OCI-LY7 (cell line): ENCODE data around the gene RAPH1. TPM values are rescaled to one million over a fixed set of nuclear protein-coding genes. Genes with fewer than 3 reads are reported as not detected.

Experiments
- BruUV-seq: library from RNA; stranded (reverse); fragments of 400-500 nt; replicated peaks from 2 replicates; lab custom pipeline; 2021; lab: Mats Ljungman, UMichigan
- CTCF ChIA-PET: fragments of 300-600 bp; sonication (Branson Sonifier 250); formaldehyde crosslinking; loops from one replicate; lab custom pipeline; 2022; ENCODE audit warnings: antibody characterized with exemption; ENCODE audit not compliant: unreplicated experiment; lab: Charles Lee
- POLR2A ChIA-PET: fragments of 300-600 bp; sonication (Branson Sonifier 250); formaldehyde crosslinking; loops from one replicate; lab custom pipeline; 2022; ENCODE audit warnings: antibody characterized with exemption; lab: Charles Lee
- DNase-seq: peaks from one replicate; pipeline ENCODE4 v3.0.0-alpha.2; 2015; ENCODE audit warnings: low spot score
- H2AFZ ChIP-seq: fragments of 200-600 bp; sonication (generic), shearing (Covaris generic); 2 replicates; pipeline ENCODE4 v1.6.1; 2014; ENCODE audit warnings: mild to moderate bottlenecking, antibody characterized with exemption, low read length, moderate library complexity
- H3K27ac ChIP-seq: fragments of 200-600 bp; sonication (generic); 2 replicates; pipeline ENCODE4 v1.5.1; 2014; ENCODE audit warnings: mixed run types, low read depth, mild to moderate bottlenecking, moderate library complexity, low read length, inconsistent platforms; ENCODE audit not compliant: poor library complexity, severe bottlenecking
- H3K36me3 ChIP-seq: fragments of 200-600 bp; sonication (generic); 2 replicates; pipeline ENCODE4 v1.6.1; 2014; ENCODE audit warnings: mild to moderate bottlenecking, antibody characterized with exemption, low read length, moderate library complexity, mixed read lengths; ENCODE audit not compliant: insufficient read depth
- H3K4me1 ChIP-seq: fragments of 200-600 bp; sonication (generic); 2 replicates; pipeline ENCODE4 v1.5.1; 2014; ENCODE audit warnings: mild to moderate bottlenecking, low read length; ENCODE audit not compliant: insufficient read depth, poor library complexity, severe bottlenecking
- H3K4me2 ChIP-seq: fragments of 200-600 bp; sonication (generic); 2 replicates; pipeline ENCODE4 v1.6.1; 2014; ENCODE audit warnings: mild to moderate bottlenecking, low read length
- H3K4me3 ChIP-seq: fragments of 200-600 bp; sonication (generic); 2 replicates; pipeline ENCODE4 v1.5.1; 2014; ENCODE audit warnings: mild to moderate bottlenecking, low read depth, low read length; ENCODE audit not compliant: poor library complexity, severe bottlenecking
- H3K79me2 ChIP-seq: fragments of 200-600 bp; sonication (generic); 2 replicates; pipeline ENCODE4 v1.6.1; 2016; ENCODE audit warnings: low read depth, mild to moderate bottlenecking, low read length, moderate library complexity, mixed read lengths; ENCODE audit not compliant: insufficient read depth
- H3K9me2 ChIP-seq: fragments of 200-600 bp; sonication (generic); 2 replicates; pipeline ENCODE4 v1.6.1; 2016; ENCODE audit warnings: mild to moderate bottlenecking, low read length, mixed read lengths; ENCODE audit not compliant: insufficient read depth
- H3K9me3 ChIP-seq: fragments of 200-600 bp; sonication (generic); 2 replicates; pipeline ENCODE4 v1.6.1; 2014; ENCODE audit warnings: mild to moderate bottlenecking, mixed run types, low read length, mixed read lengths
- H4K20me1 ChIP-seq: fragments of 200-600 bp; sonication (generic); 2 replicates; pipeline ENCODE4 v1.6.1; 2014; ENCODE audit warnings: mild to moderate bottlenecking, antibody characterized with exemption, low read length, moderate library complexity, mixed read lengths; ENCODE audit not compliant: insufficient read depth
- EZH2phosphoT487 ChIP-seq: fragments of 200-600 bp; sonication (generic); IDR thresholded peaks from 2 replicates; pipeline ENCODE4 v1.6.1; 2018; ENCODE audit warnings: low read depth, borderline replicate concordance, mild to moderate bottlenecking, mixed run types, antibody characterized with exemption, low read length, moderate library complexity, mixed read lengths
- intact Hi-C: fragments of 100-400 bp; cut with micrococcal nuclease; formaldehyde crosslinking; loops from one replicate; pipeline ENCODE4 v1.10.0; 2022; ENCODE audit not compliant: unreplicated experiment
- total RNA-seq, 2 experiments: library from RNA; depleted of rRNA in 1 of 2; stranded (reverse); fragments of >200 nt in 1 of 2; shearing (Covaris generic) in 1 of 2; gene quantifications; 2 replicates each; pipeline ENCODE4 v1.2.3, GENCODE V29; 2014 to 2022
- TF ChIP-seq, protein P1 (sequence below): fragments of 200-600 bp; sonication (generic); conservative IDR thresholded peaks from 2 replicates; pipeline ENCODE4 v1.5.1; 2014; ENCODE audit warnings: mild to moderate bottlenecking, antibody characterized with exemption, low read length, moderate library complexity, mixed read lengths

RAPH1 gene
- total RNA-seq, 2 experiments from 2014 or later, result 4.0 to 21.5 TPM

- no peaks in the 10 kb centered on the region for H3K79me2 ChIP-seq
- ChIA-PET CTCF (no interaction called here), POLR2A (interaction anchor here (0.5 to 0.8 kb wide), 5 partner anchors 30 to 264 kb away, joined by 3 to 10 read pairs (median 3); no protein-coding TSS in a partner anchor)
- no peak for DNase-seq
- H3K27ac ChIP-seq, result no peak overlapping the region
- no peaks in the 10 kb centered on the region for H4K20me1 ChIP-seq
- no peak overlapping the region for H3K4me3 ChIP-seq
- no peaks in the 10 kb centered on the region for H3K9me3 ChIP-seq
- BruUV-seq, result no TSS peak
- no peaks in the 10 kb centered on the region for H3K9me2 ChIP-seq
- no peak overlapping the region for H3K4me2 ChIP-seq
- intact Hi-C loops, result no loop called here
- peaks cover 51% of the 10 kb centered on the region for H3K36me3 ChIP-seq
- no peak overlapping the region for H2AFZ ChIP-seq
- H3K4me1 ChIP-seq, result peaks cover 16% of the 10 kb centered on the region
- TF ChIP-seq EZH2phosphoT487, result no peak
- TF ChIP-seq, protein P1, sequence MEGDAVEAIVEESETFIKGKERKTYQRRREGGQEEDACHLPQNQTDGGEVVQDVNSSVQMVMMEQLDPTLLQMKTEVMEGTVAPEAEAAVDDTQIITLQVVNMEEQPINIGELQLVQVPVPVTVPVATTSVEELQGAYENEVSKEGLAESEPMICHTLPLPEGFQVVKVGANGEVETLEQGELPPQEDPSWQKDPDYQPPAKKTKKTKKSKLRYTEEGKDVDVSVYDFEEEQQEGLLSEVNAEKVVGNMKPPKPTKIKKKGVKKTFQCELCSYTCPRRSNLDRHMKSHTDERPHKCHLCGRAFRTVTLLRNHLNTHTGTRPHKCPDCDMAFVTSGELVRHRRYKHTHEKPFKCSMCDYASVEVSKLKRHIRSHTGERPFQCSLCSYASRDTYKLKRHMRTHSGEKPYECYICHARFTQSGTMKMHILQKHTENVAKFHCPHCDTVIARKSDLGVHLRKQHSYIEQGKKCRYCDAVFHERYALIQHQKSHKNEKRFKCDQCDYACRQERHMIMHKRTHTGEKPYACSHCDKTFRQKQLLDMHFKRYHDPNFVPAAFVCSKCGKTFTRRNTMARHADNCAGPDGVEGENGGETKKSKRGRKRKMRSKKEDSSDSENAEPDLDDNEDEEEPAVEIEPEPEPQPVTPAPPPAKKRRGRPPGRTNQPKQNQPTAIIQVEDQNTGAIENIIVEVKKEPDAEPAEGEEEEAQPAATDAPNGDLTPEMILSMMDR, result no peak
These were observed 108.0 kb downstream of the RAPH1 start for GRCh38 chr2:203427061-203427460.

GRCh38 chr2:203418271-203418670 is 116.8 kb downstream of the RAPH1 start:
- CTCF ChIA-PET, result no interaction called here
- no TSS peak for BruUV-seq
- Histone ChIP-seq H4K20me1 (no peaks in the 10 kb centered on the region), H3K4me2 (no peak overlapping the region), H3K36me3 (peaks cover 48% of the 10 kb centered on the region), H3K4me1 (no peaks in the 10 kb centered on the region), H3K9me3 (no peaks in the 10 kb centered on the region), H3K27ac (no peak overlapping the region), H3K79me2 (no peaks in the 10 kb centered on the region), H3K9me2 (no peaks in the 10 kb centered on the region), H2AFZ (no peak overlapping the region), H3K4me3 (no peak overlapping the region)
- POLR2A ChIA-PET, result interaction anchor here (2.0 kb wide), 1 partner anchor 10 kb away, joined by 7 read pairs; no protein-coding TSS in a partner anchor
- DNase-seq, result no peak
- intact Hi-C loops, result no loop called here
- TF ChIP-seq EZH2phosphoT487, result no peak
- TF ChIP-seq, protein P1, result no peak

DNA sequence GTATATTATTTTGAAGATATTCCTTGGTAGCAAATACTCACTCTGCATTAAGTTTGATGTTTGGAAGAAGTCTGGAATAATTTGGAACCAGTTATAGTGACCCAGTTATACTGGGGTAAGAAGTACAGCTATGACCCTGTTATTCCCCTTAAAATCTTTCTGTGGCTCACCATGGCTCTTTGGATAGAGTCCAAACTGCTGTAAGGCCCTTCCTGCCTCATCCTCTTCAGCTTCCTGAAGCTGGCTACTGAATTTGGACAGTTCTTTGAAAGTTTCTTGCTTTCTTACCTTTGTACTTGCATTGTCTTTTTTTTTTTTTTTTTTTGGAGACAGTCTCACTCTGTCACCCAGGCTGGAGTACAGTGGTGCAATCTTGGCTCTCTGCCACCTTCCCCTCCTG is 121.3 kb downstream of the RAPH1 start:
- Histone ChIP-seq H3K9me2 (no peaks in the 10 kb centered on the region), H2AFZ (no peak overlapping the region), H3K36me3 (peaks cover 53% of the 10 kb centered on the region), H3K9me3 (no peaks in the 10 kb centered on the region), H3K4me1 (no peaks in the 10 kb centered on the region), H3K4me3 (no peak overlapping the region), H4K20me1 (no peaks in the 10 kb centered on the region), H3K27ac (no peak overlapping the region), H3K4me2 (no peak overlapping the region), H3K79me2 (no peaks in the 10 kb centered on the region)
- ChIA-PET CTCF (no interaction called here), POLR2A (interaction anchor here (0.7 to 1.3 kb wide), 4 partner anchors 11 to 720 kb away, joined by 3 to 6 read pairs (median 3); no protein-coding TSS in a partner anchor)
- TF ChIP-seq, protein P1, result no peak
- TF ChIP-seq EZH2phosphoT487, result no peak
- intact Hi-C loops, result no loop called here
- no peak for DNase-seq
- BruUV-seq, result no TSS peak
